ENCODE measurements around the gene LCORL. TPM values are rescaled to one million over a fixed set of nuclear protein-coding genes. Genes with fewer than 3 reads are reported as not detected.

LCORL gene
- total and polyA plus RNA-seq, 9 donors, result 4.5 to 21.8 (median 16.6) TPM

GRCh38 chr4:17809667-17810066, 211.9 kb downstream of the LCORL start:
- WGBS, 3 donors, result 0 to 2% (median 1%) methylated on average over 7 of the region's 7 CpGs
- H3K4me3 ChIP-seq, result peak overlapping the region; percentile 90

GRCh38 chr4:17807446-17807845, 214.1 kb downstream of the LCORL start:
- TF ChIP-seq POLR2A (IDR thresholded peaks at IDR 0.05), result no peak
- no peak for TF ChIP-seq EP300 (IDR thresholded peaks at IDR 0.05)
- TF ChIP-seq CTCF (IDR thresholded peaks at IDR 0.05), result no peak
- H3K27ac ChIP-seq, result no peak overlapping the region
- H3K27me3 ChIP-seq, result no peaks in the 10 kb centered on the region
- peaks cover 5% of the 10 kb centered on the region for H3K4me1 ChIP-seq (ENCODE audit: insufficient read depth)
- intact Hi-C loops (cut with DNase I), result loop anchor here in 1 of 4 donors (10.0 kb wide), 1 partner anchor 233 kb away; the partner anchor contains the start of gene LAP3
- H3K9me3 ChIP-seq, result no peaks in the 10 kb centered on the region
- no peak for DNase-seq
- WGBS, 3 donors, result 6 to 14% (median 12%) methylated on average over 6 of the region's 6 CpGs
- H3K36me3 ChIP-seq, result no peaks in the 10 kb centered on the region
- peak overlapping the region; percentile 0 for H3K4me3 ChIP-seq

More at GRCh38 chr4:17809667-17810066, 211.9 kb downstream of the LCORL start:
- Histone ChIP-seq H3K27ac (peak overlapping the region in 1 of 2 donors; percentile 88), H3K36me3 (no peaks in the 10 kb centered on the region), H3K27me3 (no peaks in the 10 kb centered on the region), H3K9me3 (no peaks in the 10 kb centered on the region), H3K4me1 (ENCODE audit: insufficient read depth) (peaks cover 5% of the 10 kb centered on the region)
- no peak for DNase-seq
- TF ChIP-seq CTCF (IDR thresholded peaks at IDR 0.05), result no peak
- TF ChIP-seq POLR2A (IDR thresholded peaks at IDR 0.05), result no peak
- no peak for TF ChIP-seq EP300 (IDR thresholded peaks at IDR 0.05)
- intact Hi-C loops (cut with DNase I), result loop anchor here in 3 of 4 donors (2.0 to 10.0 kb wide), 4 partner anchors 211 to 785 kb away; partner anchors contain the start of genes LAP3 (in 1 of the 3) and LCORL (in 1 of the 3)

GRCh38 chr4:17805580-17806155, 215.9 kb downstream of the LCORL start:
- peaks cover 5% of the 10 kb centered on the region for H3K4me1 ChIP-seq (ENCODE audit: insufficient read depth)
- H3K27me3 ChIP-seq, result no peaks in the 10 kb centered on the region
- H3K9me3 ChIP-seq, result no peaks in the 10 kb centered on the region
- no peak for DNase-seq
- H3K4me3 ChIP-seq, result no peak overlapping the region
- TF ChIP-seq EP300 (IDR thresholded peaks at IDR 0.05), result no peak
- TF ChIP-seq POLR2A (IDR thresholded peaks at IDR 0.05), result no peak
- TF ChIP-seq CTCF (IDR thresholded peaks at IDR 0.05), result no peak
- 83 to 87% (median 84%) methylated on average over 3 of the region's 3 CpGs for WGBS, 3 donors
- intact Hi-C loops (cut with DNase I), result loop anchor here in 1 of 4 donors (10.0 kb wide), 1 partner anchor 231 kb away; the partner anchor contains the start of gene LAP3
- no peak overlapping the region for H3K27ac ChIP-seq
- no peaks in the 10 kb centered on the region for H3K36me3 ChIP-seq

- Histone ChIP-seq H3K9me3 (no peaks in the 10 kb centered on the region), H3K27ac (no peak overlapping the region), H3K4me1 (ENCODE audit: insufficient read depth) (no peaks in the 10 kb centered on the region), H3K27me3 (no peaks in the 10 kb centered on the region), H3K36me3 (no peaks in the 10 kb centered on the region), H3K4me3 (no peak overlapping the region)
- TF ChIP-seq EP300 (IDR thresholded peaks at IDR 0.05) (no peak), CTCF (IDR thresholded peaks at IDR 0.05) (no peak), POLR2A (IDR thresholded peaks at IDR 0.05) (no peak)
- WGBS, 3 donors, result 90 to 98% (median 97%) methylated on average over 1 of the region's 1 CpG
- no peak for DNase-seq
- intact Hi-C loops (cut with DNase I), result no loop called here
These were observed 223.7 kb downstream of the LCORL start for GRCh38 chr4:17797808-17798207.
